ENCODE data around the gene VTN.

The VTN gene

GRCh38 chr17:28331891-28332420, 38.2 kb downstream of the VTN start:
- H3K27me3 ChIP-seq (ENCODE audit: control insufficient read depth, insufficient read depth, low read length) = no peaks in the 10 kb centered on the region
- H3K9me3 ChIP-seq (ENCODE audit: control insufficient read depth, low read length) = no peaks in the 10 kb centered on the region
- no peaks in the 10 kb centered on the region for H3K36me3 ChIP-seq (ENCODE audit: control insufficient read depth, insufficient read depth, low read length)
- H3K9ac ChIP-seq = no peak overlapping the region
- no peak overlapping the region for H3K4me2 ChIP-seq (ENCODE audit: low read length)
- H3K4me1 ChIP-seq = no peaks in the 10 kb centered on the region
- H3K4me3 ChIP-seq (ENCODE audit: low read depth, low read length) = no peak overlapping the region
- TF ChIP-seq CTCF (IDR thresholded peaks at IDR 0.05) = no peak
- no peak overlapping the region for H3K27ac ChIP-seq
- H3K79me2 ChIP-seq = peaks cover 27% of the 10 kb centered on the region
- no peak overlapping the region for H2AFZ ChIP-seq

- H2AFZ ChIP-seq = no peak overlapping the region
- H3K36me3 ChIP-seq (ENCODE audit: control insufficient read depth, insufficient read depth, low read length) = no peaks in the 10 kb centered on the region
- no peaks in the 10 kb centered on the region for H3K4me1 ChIP-seq
- H3K27me3 ChIP-seq (ENCODE audit: control insufficient read depth, insufficient read depth, low read length) = no peaks in the 10 kb centered on the region
- no peak overlapping the region for H3K4me3 ChIP-seq (ENCODE audit: low read depth, low read length)
- no peak overlapping the region for H3K4me2 ChIP-seq (ENCODE audit: low read length)
- H3K9ac ChIP-seq = no peak overlapping the region
- no peak overlapping the region for H3K27ac ChIP-seq
- H3K79me2 ChIP-seq = peaks cover 21% of the 10 kb centered on the region
- no peak for TF ChIP-seq CTCF (IDR thresholded peaks at IDR 0.05)
- no peaks in the 10 kb centered on the region for H3K9me3 ChIP-seq (ENCODE audit: control insufficient read depth, low read length)
These were observed 39.4 kb downstream of the VTN start for GRCh38 chr17:28330671-28331070.

- H3K27ac ChIP-seq = no peak overlapping the region
- H3K4me2 ChIP-seq (ENCODE audit: low read length) = no peak overlapping the region
- no peak for TF ChIP-seq CTCF (IDR thresholded peaks at IDR 0.05)
- H3K36me3 ChIP-seq (ENCODE audit: control insufficient read depth, insufficient read depth, low read length) = no peaks in the 10 kb centered on the region
- no peaks in the 10 kb centered on the region for H3K4me1 ChIP-seq
- H3K9ac ChIP-seq = no peak overlapping the region
- no peak overlapping the region for H3K4me3 ChIP-seq (ENCODE audit: low read depth, low read length)
- no peaks in the 10 kb centered on the region for H3K27me3 ChIP-seq (ENCODE audit: control insufficient read depth, insufficient read depth, low read length)
- peaks cover 2% of the 10 kb centered on the region for H3K79me2 ChIP-seq
- H2AFZ ChIP-seq = no peak overlapping the region
- no peaks in the 10 kb centered on the region for H3K9me3 ChIP-seq (ENCODE audit: control insufficient read depth, low read length)
These were observed 41.8 kb downstream of the VTN start for GRCh38 chr17:28328325-28328724.

GRCh38 chr17:28327709-28328108, 42.4 kb downstream of the VTN start:
- Histone ChIP-seq H3K9me3 (ENCODE audit: control insufficient read depth, low read length) (no peaks in the 10 kb centered on the region), H2AFZ (no peak overlapping the region), H3K4me2 (ENCODE audit: low read length) (no peak overlapping the region), H3K4me3 (ENCODE audit: low read depth, low read length) (no peak overlapping the region), H3K9ac (no peak overlapping the region), H3K27ac (no peak overlapping the region), H3K27me3 (ENCODE audit: control insufficient read depth, insufficient read depth, low read length) (no peaks in the 10 kb centered on the region), H3K79me2 (no peaks in the 10 kb centered on the region), H3K36me3 (ENCODE audit: control insufficient read depth, insufficient read depth, low read length) (no peaks in the 10 kb centered on the region), H3K4me1 (no peaks in the 10 kb centered on the region)
- TF ChIP-seq CTCF (IDR thresholded peaks at IDR 0.05) = no peak

- Histone ChIP-seq H3K36me3 (ENCODE audit: control insufficient read depth, insufficient read depth, low read length) (no peaks in the 10 kb centered on the region), H3K79me2 (no peaks in the 10 kb centered on the region)
These were observed 43.0 kb downstream of the VTN start for GRCh38 chr17:28327031-28327607.

More at GRCh38 chr17:28327031-28327607, 43.0 kb downstream of the VTN start:
- H3K27me3 ChIP-seq (ENCODE audit: control insufficient read depth, insufficient read depth, low read length) = no peaks in the 10 kb centered on the region
- no peak overlapping the region for H3K4me2 ChIP-seq (ENCODE audit: low read length)
- H3K4me3 ChIP-seq (ENCODE audit: low read depth, low read length) = no peak overlapping the region
- H2AFZ ChIP-seq = no peak overlapping the region
- H3K9me3 ChIP-seq (ENCODE audit: control insufficient read depth, low read length) = no peaks in the 10 kb centered on the region
- no peak overlapping the region for H3K9ac ChIP-seq
- H3K27ac ChIP-seq = no peak overlapping the region
- no peaks in the 10 kb centered on the region for H3K4me1 ChIP-seq
- no peak for TF ChIP-seq CTCF (IDR thresholded peaks at IDR 0.05)
